NCI-H345 treated with DMSO at 0.1 percent for 48 hours (cell line): ENCODE measurements around the gene OR2B2.

Source experiments
- DNase-seq: peaks from one replicate; lab custom pipeline; 2025; ENCODE audit not compliant: unreplicated experiment; lab: John Stamatoyannopoulos, UW

The OR2B2 gene

DNA sequence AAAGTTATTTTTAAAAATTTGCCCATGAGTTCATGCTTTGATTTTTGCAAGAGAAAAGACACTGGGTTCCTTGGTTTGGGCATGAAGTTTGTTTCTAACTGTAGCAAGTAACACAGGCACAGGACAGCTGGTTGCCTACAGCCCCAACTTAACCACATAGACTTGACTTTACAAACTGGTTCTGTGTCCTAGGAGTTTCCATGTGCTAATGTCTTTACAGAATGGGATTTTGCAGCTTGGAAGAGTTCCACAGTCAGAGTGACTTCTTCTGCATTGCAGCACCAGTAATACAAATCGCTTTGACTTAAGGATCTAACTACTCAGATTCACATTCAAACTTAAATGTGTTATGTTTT is 44.3 kb downstream of the OR2B2 start:
- DNase-seq = peak; percentile 33

GRCh38 chr6:27867051-27867944 is 44.9 kb downstream of the OR2B2 start:
- peak; percentile 67 for DNase-seq

DNA sequence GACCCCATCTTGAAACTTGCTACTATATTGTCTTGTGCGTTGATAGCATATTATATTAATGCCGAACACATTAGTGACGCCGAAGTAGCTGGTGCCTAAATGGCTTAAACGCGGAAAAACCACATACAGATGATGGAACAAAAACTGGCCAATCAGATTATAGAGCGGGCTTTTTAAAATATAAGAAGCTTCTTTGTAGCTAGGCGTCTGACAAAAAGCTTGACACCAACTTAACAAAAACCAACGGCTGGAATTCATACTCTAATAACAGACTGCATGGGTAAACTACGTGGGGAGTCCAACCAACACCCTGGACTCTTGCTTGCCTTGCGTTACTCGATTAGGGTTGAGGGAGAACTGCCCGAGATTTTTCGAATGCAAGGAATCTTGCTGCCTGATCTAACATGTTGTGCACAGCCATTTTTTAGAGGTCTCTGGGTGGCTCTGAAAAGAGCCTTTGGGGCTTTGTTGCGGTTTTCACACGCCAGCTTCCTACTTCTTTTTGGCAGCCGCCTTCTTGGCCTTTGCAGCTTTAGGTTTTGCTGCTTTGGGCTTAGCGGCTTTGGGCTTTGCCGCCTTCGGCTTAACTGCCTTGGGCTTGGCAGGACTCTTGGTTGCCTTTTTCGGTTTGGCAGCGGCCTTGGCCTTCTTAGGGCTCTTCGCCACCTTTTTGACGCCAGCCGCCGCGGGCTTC is 45.7 kb downstream of the OR2B2 start:
- DNase-seq = peak; percentile 88

DNA sequence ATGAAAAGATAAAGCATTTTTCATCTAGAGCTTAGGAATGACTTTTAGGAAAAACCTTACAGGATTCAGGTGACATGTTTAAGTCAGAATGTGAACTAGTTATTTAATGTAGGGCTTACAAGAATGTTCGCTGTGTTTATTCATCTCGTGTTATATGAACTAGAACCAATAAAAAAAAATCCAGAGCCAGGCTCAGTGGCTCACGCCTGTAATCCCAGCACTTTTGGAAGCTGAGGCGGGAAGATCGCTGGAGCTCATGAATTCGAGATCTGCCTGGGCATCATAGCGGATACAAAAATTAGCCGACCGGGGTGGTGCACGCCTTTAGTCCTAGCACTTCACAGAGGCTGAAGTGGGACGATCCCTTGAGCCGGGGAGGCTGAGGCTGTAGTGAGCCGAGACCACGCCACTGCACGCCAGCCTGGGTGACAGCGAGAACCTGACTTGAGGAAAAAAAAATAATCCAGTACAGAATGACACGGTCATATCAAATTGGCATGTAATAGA is 46.3 kb downstream of the OR2B2 start:
- DNase-seq = peak; percentile 57

- DNase-seq = peak; percentile 97
These were observed 47.0 kb downstream of the OR2B2 start for GRCh38 chr6:27864906-27865849.

DNA sequence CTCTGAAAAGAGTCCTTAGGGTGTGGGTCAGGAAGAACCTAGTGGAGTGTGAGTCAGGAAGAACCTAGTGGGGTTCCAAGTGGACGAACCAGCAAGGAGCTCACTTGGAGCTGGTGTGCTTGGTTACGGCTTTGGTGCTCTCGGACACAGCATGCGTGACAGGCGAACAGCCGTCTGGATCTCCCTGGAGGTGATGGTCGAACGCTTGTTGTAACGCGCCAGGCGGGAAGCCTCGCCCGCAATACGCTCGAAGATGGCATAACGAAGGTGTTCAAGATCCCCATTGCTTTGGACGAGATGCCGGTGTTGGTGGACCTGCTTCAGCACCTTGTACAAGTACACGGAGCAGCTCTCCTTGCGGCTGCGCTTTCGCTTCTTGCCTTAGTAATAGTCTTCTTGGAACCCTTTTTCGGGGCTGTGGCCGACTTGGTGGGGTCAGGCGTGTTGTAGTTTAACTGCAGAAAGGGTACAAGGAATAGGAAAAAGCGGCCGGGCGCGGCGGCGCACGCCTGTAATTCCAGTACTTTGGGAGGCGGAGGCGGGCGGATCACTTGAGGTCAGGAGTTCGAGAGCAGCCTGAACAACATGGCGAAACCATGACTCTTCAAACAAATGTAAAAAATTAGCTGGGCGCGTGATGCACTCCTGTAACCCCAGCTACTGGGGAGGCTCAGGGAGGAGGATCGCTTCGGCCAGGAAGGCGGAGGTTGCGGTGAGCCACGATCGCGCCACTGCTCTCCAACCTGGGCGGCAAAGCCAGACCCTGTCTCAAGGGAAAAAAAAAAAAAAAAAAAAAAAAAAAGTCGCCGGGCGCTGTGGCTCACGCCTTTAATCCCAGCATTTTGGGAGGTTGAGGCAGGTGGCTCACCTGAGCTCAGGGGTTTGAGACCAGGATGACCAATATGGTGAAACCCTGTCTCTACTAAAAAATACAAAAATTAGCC is 48.0 kb downstream of the OR2B2 start:
- no peak for DNase-seq

DNA sequence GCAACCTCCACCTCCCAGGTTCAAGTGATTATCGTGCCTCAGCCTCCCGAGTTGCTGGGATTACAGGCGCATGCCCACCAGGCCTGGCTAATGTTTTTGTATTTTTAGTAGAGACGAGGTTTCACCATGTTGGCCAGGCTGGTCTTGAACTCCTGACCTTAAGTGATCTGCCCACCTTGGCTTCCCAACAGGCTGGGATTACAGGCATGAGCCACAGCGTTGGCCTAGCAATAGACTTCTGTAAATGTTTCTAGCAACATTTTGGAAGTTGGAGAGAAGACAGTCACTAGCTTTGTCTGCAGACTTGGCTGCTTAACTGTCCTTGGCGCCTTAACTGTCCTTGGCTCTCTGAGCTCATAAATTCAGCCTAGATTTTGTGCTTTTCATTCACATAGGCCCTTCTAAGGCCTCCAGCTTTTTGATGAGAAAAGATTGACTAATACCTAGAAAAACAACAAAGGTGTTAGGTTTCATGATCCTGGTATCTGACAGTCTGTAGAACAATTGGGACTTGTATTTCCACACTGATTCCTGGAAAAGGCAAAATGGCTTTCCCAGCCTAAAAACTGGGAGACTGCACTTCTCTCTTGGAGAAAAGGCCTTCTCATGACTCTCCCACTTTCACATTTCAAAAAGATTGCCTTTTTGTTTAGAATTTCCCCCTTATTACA is 49.7 kb downstream of the OR2B2 start:
- no peak for DNase-seq

- no peak for DNase-seq
These were observed 50.3 kb downstream of the OR2B2 start for GRCh38 chr6:27861861-27862260.

DNA sequence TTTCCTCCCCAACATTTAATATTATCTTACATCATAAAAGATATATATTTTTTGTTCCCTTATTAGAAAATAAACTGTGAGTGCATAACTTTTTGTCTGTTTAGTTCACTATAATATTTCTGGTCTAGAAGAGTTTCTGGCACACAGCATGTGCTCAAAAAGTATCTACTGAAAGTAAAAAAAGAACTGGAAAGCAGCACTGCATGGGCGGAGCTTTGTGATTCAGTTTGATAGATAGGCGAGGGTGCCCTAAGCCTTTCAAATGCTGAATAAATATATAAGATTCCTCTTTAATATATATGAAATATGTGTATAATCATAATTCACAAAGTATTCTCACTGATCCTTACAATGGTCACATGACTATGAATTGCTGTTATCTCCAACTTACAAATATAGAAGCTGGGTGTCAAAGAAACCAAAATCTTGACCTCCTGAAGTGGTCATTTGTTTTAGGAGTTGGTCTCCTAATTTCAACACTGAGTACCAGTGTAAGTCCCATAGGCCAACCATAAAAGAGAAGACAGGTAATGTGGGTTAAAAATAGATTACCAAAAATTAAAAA is 50.8 kb downstream of the OR2B2 start:
- DNase-seq = no peak
